Activated naive CD4-positive, alpha-beta T cell treated with anti-CD3 and anti-CD28 coated beads, Interleukin-2, amount 50 U/mL, for 16 hours (primary cell): ENCODE measurements around the gene XDH.

ENCODE experiments used
- DNase-seq: peaks from one replicate; pipeline ENCODE4 v3.0.0-alpha.2; 2020

The XDH gene

DNA sequence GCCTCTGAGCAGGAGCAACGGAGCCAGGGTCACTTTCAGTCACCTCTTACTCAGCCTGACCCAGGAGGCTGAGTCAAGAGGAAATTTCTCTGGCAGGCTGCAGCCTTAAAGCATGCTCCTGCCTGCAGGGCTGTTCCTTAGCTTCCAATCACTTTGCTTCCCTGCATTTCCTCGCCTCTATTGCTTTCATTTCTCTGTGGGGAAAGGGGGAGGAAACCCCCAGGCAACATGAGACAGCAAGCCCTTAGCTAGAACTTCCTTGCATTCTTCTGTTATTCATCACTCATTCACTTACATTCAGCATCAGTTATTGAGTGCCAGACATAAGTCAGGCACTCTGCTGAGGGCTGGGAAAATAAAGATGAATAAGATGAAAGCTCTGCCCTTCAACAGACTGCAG, 13.0 kb downstream of the XDH start:
- DNase-seq: no peak

DNA sequence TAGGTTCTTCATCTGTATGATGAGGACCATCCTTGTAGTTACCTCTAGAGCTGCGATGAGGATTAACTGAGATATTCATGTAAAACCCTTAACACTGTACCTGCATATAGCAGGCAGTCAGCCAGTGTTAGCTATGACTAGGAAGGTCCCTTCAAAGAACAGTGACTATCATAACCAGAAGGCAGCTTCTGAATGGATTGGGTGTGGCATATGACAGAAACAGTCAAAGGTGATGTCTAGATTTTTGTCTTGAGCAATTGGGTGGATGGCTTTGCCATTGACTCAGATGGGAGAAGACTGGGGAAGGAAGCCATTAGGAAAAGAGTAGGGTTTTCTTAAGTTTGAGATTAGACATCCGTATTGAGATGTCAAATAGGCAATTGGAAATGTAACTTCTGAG, 15.7 kb downstream of the XDH start:
- no peak for DNase-seq

DNA sequence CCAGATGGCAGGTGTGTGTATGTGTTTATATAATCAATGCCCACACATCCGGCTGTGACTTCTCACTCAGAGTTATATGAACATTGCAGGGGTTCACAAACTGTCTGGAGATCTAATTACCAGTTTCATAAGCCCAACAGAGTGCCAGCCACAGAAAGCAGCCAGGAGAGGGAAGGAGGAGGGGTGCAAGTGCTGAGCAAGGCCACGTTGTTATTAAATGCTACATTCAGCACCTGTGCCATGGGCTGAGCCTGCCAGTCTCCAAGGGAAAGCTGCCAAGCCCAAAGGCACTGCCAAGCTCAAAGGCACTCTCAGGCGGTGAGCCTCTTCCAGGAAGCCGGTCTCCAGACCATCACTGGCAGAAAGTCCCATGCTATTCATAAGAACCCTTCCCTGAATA, 17.4 kb downstream of the XDH start:
- DNase-seq: no peak

DNA sequence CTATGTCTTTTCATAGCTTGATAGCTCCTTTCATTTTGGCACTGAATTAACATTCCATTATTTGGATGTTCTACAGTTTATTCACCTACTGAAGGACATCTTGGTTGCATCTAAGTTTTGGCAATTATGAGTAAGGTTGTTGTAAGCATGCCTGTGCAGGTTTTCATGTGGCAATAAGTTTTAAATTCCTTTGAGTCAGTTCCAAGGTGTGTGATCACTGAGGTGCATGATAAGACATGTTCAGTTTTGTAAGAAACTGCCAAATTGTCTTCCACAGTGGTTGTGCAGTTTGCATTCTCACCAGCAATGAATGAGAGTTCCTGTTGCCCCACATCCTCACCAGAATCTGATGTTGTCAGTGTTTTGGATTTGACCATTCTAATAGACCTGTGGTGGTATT, 24.2 kb downstream of the XDH start:
- DNase-seq: no peak

DNA sequence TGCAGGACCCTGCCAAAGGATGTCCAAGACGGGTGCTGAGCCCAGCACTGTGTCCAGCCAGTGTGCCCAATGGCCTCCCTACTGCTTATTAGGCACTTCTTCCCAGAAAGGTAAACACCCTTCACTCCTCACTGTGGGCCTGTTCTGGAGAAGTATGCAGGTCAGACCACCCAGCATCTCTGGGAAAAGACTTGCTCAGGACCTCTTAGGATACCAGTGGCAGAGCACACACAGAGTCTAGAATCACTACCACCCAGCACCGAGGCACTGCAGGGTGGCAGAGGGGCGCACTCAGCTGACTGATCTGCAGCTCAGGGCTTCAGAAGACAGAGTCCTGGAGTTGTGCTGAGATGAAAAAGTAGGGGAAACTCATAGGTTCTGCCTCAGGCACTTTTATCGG, 25.8 kb downstream of the XDH start:
- no peak for DNase-seq

DNA sequence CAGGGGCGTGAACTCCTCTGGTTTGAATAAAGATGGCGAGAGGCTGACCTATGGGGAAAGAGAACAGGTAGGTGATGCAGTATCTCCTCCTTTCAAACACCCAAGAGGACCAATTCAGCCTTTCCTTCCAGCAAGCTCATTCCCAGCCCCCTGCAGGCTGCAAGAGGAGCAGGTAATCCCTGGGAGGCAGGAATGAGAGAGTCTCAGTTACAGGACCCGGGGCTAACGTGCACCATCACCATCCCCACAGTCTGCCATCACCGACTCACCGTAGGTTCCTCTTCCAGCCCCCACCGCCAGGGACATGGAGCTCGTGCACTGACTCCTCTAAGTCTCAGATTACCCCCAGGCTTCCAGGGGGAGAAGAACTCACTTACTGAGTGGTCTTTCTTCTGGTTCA, 26.7 kb downstream of the XDH start:
- no peak for DNase-seq

DNA sequence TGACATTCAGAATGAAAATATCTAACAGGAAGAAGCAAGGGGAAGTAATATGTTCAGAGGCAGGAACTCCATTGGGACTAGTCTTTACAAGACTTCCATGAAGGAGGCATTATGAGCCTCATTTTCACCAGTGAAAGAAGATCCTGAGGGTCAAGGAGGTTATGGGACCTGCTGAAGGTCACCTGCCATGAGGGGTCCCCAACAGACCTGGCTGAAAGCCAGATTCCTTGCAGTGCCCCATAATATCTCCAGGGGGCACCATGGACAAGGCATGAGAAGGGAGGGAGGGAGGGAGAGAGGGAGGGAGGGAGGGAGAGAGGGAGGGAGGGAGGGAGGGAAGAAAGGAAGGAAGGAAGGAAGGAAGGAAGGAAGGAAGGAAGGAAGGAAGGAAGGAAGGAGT, 27.9 kb downstream of the XDH start:
- DNase-seq: no peak

DNA sequence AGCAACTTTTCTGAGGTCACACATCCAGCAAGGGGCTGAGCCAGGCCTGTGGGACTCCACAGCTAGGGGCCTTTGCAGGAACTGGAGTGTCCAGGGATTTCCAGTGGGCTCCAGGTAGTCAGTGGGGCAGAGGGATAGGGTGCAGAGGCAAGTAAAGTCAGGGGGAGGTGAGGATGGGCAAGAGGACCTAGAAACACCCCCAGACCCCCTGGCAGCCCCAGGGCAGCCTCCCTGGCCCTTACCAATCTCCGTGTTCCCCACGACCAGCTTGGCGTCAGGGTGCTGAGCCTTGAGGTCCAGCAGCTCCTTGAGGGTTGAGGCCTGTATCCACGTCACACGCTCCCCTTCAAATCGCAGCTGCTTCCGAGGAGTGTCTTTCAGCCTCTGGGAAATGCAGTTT, 28.4 kb downstream of the XDH start:
- no peak for DNase-seq

DNA sequence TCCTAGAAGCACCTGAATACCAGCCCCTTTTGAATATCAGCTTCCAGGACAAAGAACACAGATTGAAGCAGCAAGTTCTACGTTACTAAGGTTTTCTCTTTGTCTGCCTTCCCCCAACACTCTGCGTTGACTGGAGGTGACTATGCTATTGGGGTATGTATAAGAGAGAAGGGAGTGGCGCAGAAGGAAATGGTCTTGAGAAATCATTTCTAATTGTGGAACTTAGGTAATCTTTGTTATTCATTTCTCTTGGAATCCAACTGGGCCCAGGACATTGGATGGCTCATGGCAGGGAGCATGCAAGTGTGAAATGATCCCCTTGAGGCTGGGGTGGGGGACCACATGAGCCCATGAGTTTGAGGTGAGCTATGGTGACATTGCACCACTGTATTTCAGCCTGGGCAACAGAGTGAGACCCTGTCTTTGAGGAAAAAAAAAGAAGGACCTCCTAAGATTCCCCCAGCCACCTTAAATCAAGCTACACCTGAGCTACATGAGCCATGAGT, 29.7 kb downstream of the XDH start:
- no peak for DNase-seq

DNA sequence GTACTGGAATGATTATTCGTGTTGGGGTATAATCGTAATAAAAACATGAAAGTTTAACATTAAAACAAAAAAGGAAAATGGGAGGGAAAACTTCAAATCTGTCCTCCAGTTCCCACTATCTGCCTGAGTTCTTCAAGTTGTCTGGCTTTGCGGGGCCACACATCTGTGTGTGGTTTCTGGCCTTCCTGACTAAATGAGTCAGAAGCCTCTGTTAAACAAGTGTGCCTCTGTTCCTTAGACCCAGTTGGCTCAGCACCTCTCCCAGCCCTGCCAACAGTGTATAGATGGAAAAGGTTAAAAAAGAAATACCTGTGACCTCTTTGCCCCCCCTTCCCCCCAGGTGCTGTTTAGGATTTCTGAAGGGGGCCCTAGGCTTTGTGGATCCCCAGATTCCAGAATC, 30.2 kb downstream of the XDH start:
- DNase-seq: no peak

DNA sequence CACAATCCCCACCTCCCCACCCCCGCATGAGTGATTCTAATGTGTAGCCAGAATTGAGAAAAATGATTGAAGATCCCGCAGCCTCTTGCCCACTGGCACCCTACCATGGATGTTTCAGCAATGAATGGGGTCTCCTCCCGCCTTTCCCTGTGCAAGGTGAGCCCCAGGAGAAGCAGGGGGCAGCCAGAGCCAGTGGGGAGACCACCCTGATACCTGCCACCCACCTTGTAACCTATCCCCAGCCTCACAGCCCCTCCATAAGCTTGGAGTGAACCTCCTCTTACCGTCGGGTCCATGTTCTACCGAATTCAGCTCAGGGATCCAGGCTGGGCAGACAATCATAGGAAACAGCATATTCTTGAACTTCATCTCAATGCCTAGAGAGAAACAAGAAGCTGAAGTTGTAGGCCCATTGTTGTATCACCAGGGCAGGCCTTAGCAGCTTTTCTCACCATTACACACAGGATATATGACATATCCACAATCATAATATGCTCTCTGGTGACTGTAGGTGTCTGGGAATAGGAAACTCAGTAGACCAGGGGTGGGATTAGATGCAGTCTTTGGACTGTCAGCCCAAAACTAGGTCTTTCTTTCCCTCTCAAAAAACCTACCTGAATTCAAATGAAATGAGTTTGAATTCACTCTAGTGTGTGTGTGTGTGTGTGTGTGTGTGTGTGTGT, 30.9 kb downstream of the XDH start:
- DNase-seq: no peak

DNA sequence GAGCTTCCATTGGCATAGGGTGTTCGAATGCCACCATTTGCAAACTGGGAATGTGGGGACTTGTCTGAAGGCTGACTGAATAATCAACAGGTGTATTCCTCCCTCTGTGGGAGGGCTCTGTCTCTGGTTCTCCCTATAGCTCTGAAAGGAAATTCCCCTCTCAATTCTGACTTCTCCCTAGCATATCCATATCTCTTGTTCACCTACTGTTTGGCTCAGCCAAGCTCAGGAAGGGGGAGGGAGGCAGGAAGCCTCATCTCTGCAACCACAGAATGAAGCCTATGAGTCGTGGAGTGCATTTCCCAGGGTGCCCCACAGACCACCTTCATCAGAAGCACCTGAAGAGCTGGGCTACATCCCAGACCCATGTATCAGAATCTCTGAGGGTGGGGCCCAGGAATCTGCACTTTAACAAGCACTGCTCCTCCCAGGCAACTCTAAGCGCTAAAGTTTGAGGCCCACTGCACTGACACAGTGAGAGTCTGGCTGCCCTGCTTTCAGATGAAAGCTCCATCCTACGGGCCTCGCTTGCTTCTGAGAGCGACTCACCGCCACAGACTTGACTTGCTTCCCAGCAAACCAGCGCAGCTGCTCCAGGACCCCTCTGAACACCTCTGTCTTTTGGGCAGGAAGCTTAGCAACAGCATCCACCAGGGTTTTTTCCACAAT, 32.0 kb downstream of the XDH start:
- DNase-seq: no peak

DNA sequence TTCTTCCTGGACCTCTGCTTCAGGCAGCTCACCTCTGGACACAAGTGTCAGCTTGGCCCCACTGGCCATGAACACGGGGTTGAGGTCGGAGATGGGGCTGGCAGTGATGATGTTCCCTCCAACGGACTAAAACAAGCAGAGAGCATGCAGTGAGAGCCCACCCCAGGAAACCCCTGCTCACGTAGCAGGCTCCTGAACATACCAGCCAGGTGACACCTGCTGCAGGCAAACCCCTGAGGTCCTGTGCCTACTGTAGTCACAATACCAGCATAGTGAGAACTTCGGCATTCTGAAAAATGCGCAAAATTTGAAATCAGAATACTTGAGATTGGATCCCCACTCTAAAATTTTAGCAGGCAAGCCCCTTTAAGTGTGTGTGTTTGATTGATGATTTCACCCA, 32.9 kb downstream of the XDH start:
- no peak for DNase-seq

DNA sequence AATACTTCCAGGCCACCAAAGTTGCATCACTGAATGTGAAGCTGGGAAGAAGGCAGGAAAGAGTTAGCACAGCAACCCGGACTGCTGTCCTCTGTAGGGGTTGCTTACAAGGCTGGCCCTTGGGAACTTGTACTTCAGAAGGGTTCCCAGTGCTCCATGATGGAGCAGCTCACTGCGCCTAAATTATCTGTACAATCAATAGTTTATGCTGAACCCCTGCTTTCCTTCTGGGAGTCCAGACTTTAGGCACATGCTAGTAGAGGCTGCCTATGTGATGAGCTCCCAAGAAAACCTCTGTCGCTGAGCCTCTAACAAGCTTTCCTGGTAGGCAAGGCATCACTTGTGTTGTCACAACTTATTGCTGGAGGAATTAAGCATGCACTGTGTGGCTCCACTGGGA, 34.3 kb downstream of the XDH start:
- DNase-seq: no peak

DNA sequence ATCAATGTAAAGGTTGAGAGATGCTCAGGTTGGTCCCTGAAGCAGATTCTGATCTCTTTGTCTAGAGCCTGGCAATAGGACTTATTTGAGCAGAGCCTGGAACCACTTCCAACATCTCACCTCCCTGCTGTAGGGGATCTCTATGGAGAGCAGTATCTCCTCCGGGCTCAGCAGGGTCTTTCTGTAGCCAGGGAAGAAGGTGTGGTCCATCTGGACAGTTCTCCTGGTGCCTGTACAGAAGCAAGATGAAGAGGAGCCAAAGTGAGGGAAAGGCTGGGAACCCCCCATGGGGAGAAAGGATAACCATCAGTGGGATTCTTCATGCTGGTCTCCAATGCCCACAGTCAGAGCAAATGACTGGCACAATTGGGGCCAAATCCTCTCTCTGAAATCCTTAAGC, 34.8 kb downstream of the XDH start:
- DNase-seq: no peak

DNA sequence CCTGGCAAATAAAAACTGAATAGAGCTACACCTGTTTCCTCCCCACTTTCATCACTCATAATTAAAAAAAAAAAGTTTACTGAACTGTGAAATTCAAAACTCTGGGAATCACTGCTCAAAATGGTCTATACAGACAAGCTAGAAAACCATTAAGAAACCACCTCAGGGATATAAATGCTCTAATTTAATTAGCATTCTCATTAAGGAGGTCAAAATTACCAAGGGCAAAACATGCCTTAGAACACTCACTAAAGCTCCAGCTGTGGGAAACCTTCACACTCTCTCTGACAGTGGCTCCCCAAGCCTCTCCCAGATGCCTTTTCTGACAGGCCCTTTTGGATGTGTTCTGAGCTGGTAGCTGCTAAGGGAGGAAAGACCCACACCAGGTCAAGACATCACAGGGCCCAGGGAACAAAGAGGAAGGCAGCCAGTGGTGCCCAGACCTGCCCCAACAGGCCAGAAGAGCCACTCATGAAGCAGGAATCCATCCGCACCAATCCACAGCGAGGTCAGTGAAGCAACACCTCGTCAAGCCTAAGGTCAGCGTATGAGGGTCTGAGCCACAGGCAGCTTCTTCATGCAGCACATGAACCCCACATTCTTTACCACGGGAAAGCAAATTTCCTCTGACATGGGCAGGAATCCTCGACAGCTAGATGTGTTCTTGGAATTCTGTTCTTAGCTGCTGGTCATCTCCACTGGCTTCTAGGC, 35.6 kb downstream of the XDH start:
- DNase-seq: no peak

DNA sequence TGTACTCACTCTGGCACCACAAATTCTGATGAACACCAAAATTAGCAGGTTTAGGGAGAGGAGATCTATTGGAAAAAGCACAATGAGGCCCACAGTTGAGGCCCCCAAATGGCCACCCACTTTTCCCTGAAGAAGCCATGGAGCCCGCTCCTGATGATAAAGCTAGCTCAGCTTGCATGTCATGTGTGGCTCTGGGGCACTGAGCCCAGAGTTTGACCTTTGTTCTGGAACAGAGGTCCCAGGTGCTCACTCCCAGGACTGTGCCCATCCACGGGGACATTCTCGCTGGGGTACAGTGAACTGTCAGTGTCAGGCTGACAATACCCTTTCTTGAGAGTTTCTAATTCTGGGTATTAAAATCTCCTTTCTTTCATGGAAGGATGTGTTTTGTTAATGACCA, 36.2 kb downstream of the XDH start:
- DNase-seq: no peak

DNA sequence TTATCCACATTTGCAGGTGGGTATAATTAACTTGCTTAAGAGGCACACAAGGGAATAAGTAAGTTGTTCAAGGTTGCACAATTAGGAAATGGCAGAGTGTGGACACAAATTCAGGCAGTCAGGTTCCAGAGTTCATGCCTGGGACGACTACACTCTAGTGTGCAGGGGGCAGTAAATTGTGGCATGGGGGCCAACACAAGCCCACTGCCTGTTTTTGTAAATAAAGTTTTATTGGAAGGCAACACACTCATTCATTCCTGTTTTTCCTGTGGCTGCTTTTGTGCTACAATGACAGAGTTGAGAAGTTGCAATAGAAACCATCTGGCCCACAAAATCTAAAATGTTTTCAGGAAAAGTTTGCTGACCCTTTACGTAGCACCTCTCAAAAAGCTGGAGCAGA, 41.4 kb downstream of the XDH start:
- no peak for DNase-seq

DNA sequence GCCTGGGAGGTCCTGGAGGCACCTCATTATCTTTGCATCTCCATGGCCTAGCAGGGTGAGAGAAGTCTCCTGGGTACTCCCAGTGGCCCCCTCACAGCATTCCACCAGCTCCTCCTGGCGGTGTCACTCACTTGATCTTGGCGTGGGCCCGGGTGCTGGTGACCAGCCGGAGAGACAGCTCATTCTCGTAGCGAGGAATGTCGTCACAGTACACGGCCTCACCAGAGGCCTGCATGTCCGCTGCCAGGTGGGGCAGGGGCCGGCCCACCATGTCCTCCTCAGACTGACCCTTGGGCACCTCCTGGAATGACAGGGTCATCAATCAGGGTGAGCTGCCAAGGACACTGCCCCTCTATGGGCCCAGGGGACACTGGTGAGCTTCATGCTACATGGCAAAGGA, 42.4 kb downstream of the XDH start:
- DNase-seq: no peak

DNA sequence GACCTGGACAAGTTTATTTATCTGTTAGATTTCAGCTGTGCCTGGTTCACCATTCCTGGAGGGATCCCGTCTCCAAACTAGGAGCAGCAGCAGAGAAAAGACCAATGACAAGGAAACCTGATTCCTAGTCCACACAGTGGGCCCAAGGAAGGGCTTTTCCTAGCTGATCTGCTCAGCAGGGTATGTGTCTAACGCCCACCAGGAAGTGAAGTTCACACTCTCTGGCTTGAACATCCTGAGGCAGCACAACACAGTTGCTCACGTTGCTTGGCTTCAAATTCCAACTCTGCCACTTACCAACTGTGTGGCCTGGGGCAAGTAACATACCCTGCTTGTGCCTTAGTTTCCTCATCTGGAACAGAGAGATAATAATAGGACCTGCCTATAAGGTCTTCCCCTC, 42.9 kb downstream of the XDH start:
- DNase-seq: no peak

DNA sequence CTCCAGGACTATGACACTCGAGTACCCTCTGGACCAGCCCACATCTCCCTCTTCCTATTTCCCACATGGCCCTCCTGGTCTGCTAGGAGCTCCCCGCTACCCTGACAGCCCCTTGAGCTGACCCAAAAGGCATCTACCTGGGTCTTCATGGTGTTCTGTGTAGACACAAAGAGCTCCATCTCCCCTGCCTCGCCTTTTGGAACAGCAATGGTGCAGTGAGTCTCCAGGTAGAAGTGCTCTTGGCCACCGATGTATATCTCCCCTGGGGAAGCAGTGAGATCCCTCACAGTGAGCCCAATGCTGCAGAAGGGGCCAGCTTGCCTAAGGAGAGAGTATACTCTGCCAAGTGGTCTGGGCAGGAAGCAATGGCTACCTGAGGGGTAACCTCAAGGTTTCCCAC, 47.8 kb downstream of the XDH start:
- no peak for DNase-seq

DNA sequence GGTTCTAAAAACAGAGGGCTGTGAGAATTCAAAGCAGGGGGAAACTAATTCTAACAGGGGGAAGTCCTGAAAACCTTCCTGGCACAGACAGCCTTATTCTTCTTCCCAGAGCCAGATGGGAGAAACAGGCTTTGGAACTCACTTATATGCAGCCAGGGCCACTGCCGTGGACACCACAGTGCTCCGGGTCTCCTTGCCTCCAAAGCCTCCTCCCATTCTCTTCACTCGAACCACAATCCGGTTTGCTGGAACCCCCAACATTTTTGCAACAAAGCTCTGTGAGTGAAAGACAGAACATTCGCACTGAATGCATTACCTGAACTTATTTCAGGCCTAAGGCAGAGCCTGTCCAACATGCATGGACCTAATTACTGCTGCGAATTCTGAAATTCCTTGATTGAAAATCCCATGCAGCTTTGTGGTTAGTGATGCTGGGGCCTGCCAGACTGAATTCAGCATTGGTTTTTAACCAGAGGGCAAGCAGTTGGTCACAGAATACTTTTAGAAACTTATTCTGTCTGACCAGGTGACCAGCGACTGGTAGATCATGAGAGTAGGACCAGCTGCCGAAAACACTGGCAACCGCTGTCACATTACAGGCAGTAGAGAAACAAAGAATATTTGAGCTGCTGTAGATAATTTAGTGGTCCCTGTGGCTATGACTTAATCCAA, 48.6 kb downstream of the XDH start:
- DNase-seq: no peak

DNA sequence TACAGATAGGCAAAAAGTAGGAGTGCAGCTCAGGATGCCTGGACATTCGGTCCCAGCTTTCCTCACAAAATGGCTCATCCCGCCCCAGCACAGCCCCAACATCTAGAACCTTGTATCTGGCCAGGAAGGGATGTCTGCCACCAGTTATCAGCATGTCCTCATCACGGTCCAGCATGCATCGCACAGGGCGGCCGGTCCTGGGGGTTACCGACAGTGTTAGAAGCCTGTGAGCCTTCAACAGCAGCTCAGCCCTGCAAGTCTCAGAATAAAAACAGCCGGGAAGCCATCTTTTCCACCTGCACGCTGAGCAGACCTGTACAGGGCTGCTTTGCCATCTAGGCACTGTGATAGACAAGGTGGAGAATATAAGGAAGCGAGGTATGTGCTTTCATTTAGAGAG, 49.2 kb downstream of the XDH start:
- DNase-seq: no peak
